Melanocyte of skin (primary cell): Measurements from ENCODE around the gene KPNA2. TPM values are rescaled to one million over a fixed set of nuclear protein-coding genes. Genes with fewer than 3 reads are reported as not detected.

ENCODE experiments used
- total RNA-seq, 2 donors: library from RNA; depleted of rRNA; stranded (reverse); fragments of >200 nt; gene quantifications; 2 replicates each; pipeline ENCODE4 v1.2.3, GENCODE V29; 2012

Gene KPNA2
- total RNA-seq: 100 to 1,000 TPM; 280 to 448 TPM

DNA sequence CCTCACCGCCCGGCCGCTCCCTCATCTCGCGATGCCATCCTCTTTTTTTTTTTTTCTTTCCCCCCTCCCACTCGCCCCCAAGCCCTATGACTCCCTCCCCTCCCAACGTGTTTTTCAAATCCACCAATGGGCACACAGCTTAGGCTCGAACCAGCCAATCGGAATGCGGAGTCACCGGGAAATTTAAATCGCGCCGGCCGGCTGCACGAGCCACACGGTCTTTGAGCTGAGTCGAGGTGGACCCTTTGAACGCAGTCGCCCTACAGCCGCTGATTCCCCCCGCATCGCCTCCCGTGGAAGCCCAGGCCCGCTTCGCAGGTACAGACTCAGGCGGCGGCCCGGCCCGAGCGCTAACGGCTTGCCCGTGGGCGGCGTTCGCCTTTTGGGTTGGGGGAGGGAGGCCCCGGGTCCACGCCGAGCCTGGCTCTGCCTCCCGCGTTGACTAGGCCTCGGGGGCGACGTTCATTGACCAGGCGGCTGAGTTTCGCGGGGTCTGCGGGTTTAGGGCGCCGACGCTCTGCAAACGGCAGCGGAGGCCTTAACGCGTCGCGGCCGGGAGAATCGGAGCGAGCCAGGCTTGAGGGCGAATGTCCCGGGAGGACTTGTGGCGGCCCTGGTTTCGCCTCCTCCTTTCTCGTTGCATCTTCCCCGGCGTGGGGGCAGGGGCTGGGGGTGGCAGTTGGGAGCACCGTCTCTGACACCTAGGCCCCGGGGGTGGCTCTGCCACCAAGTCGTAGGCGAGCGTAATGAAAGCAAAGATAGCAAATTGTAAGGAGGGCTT, at the start of gene KPNA2:
Gene KPNA2 (plus strand): TSS at position 213 of the 781 bp plus-strand sequence. CDS start 1,398 bp downstream, outside the sequence.

DNA sequence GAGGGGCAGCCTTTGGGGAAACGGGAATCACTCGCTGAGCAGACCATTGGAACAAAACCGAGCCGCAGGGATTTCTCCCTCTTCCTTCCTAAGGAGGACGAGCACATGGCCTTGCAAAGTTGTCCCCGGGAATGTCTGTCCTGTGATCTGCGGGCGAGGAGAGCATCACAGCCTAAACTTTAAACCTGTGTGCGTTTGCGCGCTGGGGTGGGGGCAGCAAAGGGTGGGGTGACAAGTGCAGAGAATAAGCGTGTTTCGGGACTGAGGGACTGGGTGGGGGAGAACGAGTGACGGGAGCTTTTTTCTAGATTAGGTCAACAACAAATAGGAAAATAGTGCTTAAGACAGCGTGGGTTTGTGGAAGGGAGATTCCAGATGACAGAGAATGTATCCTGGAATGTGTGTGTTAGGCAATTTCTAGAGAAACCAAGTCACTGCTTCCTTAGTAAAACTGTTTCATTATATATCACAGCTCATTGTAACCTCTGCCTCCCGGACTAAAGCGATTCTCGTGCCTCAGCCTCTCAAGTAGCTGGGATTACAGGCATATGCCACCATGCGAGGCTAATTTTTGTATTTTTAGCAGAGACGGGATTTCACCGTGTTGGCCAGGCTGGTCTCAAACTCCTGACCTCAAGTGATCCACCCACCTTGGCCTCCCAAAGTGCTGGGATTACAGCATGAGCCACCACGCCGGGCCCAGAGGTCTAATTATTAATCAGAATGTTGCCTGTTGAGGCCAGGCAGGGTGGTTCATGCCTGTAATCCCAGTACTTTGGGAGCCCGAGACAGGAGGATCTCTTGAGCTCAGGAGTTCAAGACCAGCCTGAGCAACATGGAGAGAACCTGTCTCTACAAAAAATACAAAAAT, 39.0 kb upstream of the KPNA2 start, which contains the start of gene C17orf58:
Gene C17orf58 (minus strand): TSS at position 169 of the 871 bp plus-strand sequence. CDS start 271 bp downstream, outside the sequence.

Other genes with a start within 250 kb of the KPNA2 start
- 10 to 100 TPM; 36.3 to 48.9 TPM for gene BPTF, start 210.2 kb upstream of the KPNA2 start, total RNA-seq
- 10 to 100 TPM; 13.3 to 16.2 TPM for gene C17orf58, start 39.3 kb upstream of the KPNA2 start, total RNA-seq
- 10 to 100 TPM; 60.2 to 75.9 TPM for gene AMZ2, start 212.3 kb downstream of the KPNA2 start, total RNA-seq